Breast epithelium (tissue), 4 donors: ENCODE measurements around the gene SMAD6. TPM values are rescaled to one million over a fixed set of nuclear protein-coding genes. Genes with fewer than 3 reads are reported as not detected.

Experiments used
- DNase-seq, 2 donors: peaks; one replicate each; pipeline ENCODE4 v3.0.0-alpha.2; 2019; ENCODE audit warnings: low spot score in 2 of 2
- H3K27ac ChIP-seq, 2 donors: fragments of 200-600 bp; sonication (generic) in 1 of 2; one replicate each; pipeline ENCODE4 v1.5.1; 2016 to 2019; ENCODE audit warnings: mild to moderate bottlenecking in 1 of 2
- H3K27me3 ChIP-seq, 2 donors: fragments of 200-600 bp; sonication (generic) in 1 of 2; one replicate each; pipeline versions ENCODE4 v1.5.1 to v1.6.0; 2017 to 2019; ENCODE audit warnings: control low read depth in 1 of 2, mild to moderate bottlenecking in 1 of 2
- H3K36me3 ChIP-seq: fragments of 200-600 bp; one replicate; pipeline ENCODE4 v1.5.1; 2019
- H3K4me1 ChIP-seq, 2 donors: fragments of 200-600 bp; sonication (generic); one replicate each; pipeline ENCODE4 v1.5.1; 2016 to 2019; ENCODE audit warnings: control low read depth in 1 of 2
- H3K4me3 ChIP-seq, 3 donors: fragments of 200-600 bp; sonication (generic); 1 replicate in 2 of 3; 2 replicates in 1 of 3; pipeline ENCODE4 v1.5.1; 2016 to 2019; ENCODE audit warnings: mild to moderate bottlenecking in 3 of 3, moderate library complexity in 2 of 3
- H3K9me3 ChIP-seq, 2 donors: fragments of 200-600 bp; sonication (generic) in 1 of 2; one replicate each; pipeline ENCODE4 v1.5.1; 2016 to 2019; ENCODE audit warnings: control low read depth in 1 of 2
- POLR2A ChIP-seq: fragments of 450-650 bp; IDR thresholded peaks from one replicate; pipeline ENCODE4 v1.6.1; 2016; ENCODE audit warnings: antibody characterized with exemption, mild to moderate bottlenecking, moderate library complexity
- POLR2AphosphoS5 ChIP-seq, 3 donors: sonication (generic); formaldehyde crosslinking; IDR thresholded peaks; one replicate each; pipeline ENCODE4 v1.6.1; 2017; ENCODE audit warnings: antibody characterized with exemption in 3 of 3
- intact Hi-C: fragments of 100-400 bp; cut with DNase I; formaldehyde crosslinking; loops from one replicate; pipeline ENCODE4 v1.15.1; 2023; ENCODE audit warnings: low total_unique reads
- total RNA-seq, 3 donors: library from RNA; depleted of rRNA; stranded (reverse); fragments of >200 nt; gene quantifications; one replicate each; pipeline ENCODE4 v1.1.0, GENCODE V29; 2016
- TF ChIP-seq, protein P1 (sequence below), 3 donors: fragments of 450-650 bp; IDR thresholded peaks; one replicate each; pipeline ENCODE4 v1.5.1; 2016 to 2017; ENCODE audit warnings: antibody characterized with exemption in 3 of 3, mild to moderate bottlenecking in 3 of 3, moderate library complexity in 3 of 3

The SMAD6 gene
- total RNA-seq, 3 donors from 2014 or later: 7.6 to 22.6 (median 13.4) TPM

DNA sequence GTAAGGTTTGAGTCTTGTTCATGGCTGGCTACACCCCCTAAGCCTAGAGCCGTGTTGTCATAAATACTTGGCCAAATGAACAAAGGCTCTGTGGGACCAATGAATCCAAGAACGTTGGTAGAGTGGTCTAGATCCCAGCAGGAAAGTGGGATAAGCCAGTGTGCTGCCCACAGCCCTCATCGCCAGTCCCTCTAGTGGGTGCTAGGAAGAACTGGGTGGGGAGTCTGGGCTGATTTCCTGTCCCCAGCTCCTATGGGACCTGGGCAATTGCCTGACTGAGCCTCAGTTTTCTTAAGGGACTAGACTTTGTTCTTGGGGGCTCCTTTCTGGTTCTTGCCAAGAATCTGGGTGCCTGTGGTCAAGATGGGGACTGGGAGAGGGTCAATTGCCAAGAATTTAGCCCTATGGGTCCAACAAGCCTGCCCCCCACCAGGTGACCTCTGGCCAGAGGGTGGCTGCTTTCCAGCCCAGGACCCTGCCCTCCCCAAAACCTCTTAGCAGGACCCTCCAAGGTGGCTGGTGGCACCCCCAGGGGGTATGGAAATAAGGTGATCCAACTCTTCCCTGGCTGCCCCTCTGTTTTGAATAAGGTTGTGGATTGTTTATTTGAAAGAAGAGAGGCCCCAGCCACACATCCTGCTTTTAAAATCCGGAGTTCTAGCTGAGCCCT, 42.7 kb downstream of the SMAD6 start:
- no peaks in the 10 kb centered on the region for H3K27me3 ChIP-seq
- H3K27ac ChIP-seq: peak overlapping the region; percentile 41 to 79
- H3K9me3 ChIP-seq: no peaks in the 10 kb centered on the region
- H3K4me3 ChIP-seq: no peak overlapping the region
- intact Hi-C loops: no loop called here
- no peaks in the 10 kb centered on the region for H3K36me3 ChIP-seq
- DNase-seq: no peak
- H3K4me1 ChIP-seq: peaks cover 6 to 13% of the 10 kb centered on the region in 2 donors
- TF ChIP-seq, protein P1, sequence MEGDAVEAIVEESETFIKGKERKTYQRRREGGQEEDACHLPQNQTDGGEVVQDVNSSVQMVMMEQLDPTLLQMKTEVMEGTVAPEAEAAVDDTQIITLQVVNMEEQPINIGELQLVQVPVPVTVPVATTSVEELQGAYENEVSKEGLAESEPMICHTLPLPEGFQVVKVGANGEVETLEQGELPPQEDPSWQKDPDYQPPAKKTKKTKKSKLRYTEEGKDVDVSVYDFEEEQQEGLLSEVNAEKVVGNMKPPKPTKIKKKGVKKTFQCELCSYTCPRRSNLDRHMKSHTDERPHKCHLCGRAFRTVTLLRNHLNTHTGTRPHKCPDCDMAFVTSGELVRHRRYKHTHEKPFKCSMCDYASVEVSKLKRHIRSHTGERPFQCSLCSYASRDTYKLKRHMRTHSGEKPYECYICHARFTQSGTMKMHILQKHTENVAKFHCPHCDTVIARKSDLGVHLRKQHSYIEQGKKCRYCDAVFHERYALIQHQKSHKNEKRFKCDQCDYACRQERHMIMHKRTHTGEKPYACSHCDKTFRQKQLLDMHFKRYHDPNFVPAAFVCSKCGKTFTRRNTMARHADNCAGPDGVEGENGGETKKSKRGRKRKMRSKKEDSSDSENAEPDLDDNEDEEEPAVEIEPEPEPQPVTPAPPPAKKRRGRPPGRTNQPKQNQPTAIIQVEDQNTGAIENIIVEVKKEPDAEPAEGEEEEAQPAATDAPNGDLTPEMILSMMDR (IDR thresholded peaks at IDR 0.05): no peak
- TF ChIP-seq POLR2AphosphoS5 (IDR thresholded peaks at IDR 0.05) (no peak), POLR2A (no peak)

DNA sequence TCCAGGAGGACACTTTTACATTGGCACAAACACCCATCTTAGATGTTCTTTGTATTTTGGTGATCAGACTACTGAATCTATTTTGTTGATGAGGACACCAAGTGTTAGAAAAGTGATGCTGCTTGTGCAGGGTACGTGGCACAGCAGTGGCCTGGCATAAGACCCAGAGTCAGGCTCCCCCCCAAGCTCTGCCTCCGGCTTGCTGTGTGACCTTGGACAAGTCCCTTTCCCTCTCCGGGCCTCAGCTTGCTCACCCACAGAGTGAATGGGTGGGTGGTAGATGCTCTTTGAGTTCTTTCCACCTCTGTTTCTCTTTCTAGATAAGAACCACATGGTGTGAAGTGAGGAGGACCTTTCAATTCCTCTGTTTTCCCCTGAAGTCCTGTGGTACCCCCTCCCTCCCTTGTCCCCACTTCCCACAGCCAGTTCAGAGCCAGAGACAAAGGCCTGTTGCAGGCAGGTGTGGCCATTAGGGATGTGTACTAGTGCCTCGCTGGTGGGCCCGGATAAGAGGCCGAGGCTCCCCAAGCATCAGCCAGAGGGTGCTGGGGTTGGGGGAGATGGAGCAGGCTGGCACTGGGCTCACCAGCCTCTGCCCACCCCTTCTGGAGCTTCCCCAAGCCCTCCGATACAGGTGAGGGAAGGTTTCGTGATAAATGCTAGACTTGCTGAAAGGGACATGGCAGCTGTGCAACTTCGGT, 43.6 kb downstream of the SMAD6 start:
- Histone ChIP-seq H3K4me3 (no peak overlapping the region), H3K27ac (peak overlapping the region; percentile 41 to 79), H3K9me3 (no peaks in the 10 kb centered on the region), H3K36me3 (no peaks in the 10 kb centered on the region), H3K27me3 (no peaks in the 10 kb centered on the region), H3K4me1 (peaks cover 6 to 13% of the 10 kb centered on the region in 2 donors)
- no peak for DNase-seq
- intact Hi-C loops: no loop called here
- TF ChIP-seq POLR2AphosphoS5 (IDR thresholded peaks at IDR 0.05) (no peak), POLR2A (no peak)
- TF ChIP-seq, protein P1 (IDR thresholded peaks at IDR 0.05): no peak

DNA sequence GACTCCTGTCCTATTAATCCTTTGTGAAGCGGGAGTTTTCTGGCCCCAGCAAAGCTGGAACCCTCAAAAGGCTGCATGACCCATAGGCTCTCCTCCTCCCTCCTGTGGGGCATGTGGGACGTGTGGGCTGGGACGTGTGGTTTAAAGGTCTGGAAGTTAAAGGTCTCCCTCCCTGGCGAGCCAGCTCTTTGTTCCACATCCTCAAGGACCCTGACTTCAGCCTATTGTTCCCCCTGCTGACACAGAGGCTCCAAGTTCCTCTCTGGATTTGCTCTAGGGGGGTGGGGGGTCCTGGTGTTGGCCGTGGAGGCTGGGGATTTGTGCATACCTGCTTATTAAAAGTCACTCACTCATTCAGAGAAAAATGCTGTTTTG, 44.2 kb downstream of the SMAD6 start:
- H3K27ac ChIP-seq: peak overlapping the region; percentile 41 to 79
- peaks cover 6 to 13% of the 10 kb centered on the region in 2 donors for H3K4me1 ChIP-seq
- intact Hi-C loops: no loop called here
- DNase-seq: no peak
- H3K27me3 ChIP-seq: no peaks in the 10 kb centered on the region
- no peak overlapping the region for H3K4me3 ChIP-seq
- no peaks in the 10 kb centered on the region for H3K36me3 ChIP-seq
- H3K9me3 ChIP-seq: no peaks in the 10 kb centered on the region
- TF ChIP-seq POLR2A: no peak
- TF ChIP-seq POLR2AphosphoS5 (IDR thresholded peaks at IDR 0.05): no peak
- TF ChIP-seq, protein P1 (IDR thresholded peaks at IDR 0.05): no peak

DNA sequence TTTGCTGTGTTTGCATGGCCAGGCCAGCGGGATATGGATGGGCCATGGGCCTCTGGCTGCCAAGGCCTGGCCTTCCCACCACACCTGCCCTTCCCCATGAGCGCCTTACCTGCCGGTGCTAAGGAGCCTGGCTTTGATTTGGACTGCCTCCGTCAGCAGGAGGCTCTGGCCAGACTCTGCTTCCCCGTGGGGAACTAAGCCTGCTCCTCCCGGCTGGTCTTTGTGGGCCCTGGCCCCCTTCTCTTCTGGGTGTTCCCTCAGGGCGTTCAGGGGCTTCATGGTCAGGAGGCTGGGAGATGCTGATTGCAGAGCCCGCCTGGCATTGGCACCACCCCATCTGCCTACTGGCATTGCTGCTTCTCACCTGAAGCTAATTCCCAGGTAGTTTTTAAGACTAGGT, 45.2 kb downstream of the SMAD6 start:
- intact Hi-C loops: no loop called here
- Histone ChIP-seq H3K4me3 (no peak overlapping the region), H3K9me3 (no peaks in the 10 kb centered on the region), H3K27ac (peak overlapping the region; percentile 41 to 79), H3K4me1 (peaks cover 10 to 20% of the 10 kb centered on the region in 2 donors), H3K27me3 (no peaks in the 10 kb centered on the region), H3K36me3 (no peaks in the 10 kb centered on the region)
- no peak for DNase-seq
- TF ChIP-seq, protein P1 (IDR thresholded peaks at IDR 0.05): no peak
- no peak for TF ChIP-seq POLR2AphosphoS5 (IDR thresholded peaks at IDR 0.05)
